IMR-90 (cell line): ENCODE results near the gene MUC5AC.

Source experiments
- MAFK ChIP-seq: IDR thresholded peaks from 2 replicates; pipeline ENCODE4 v1.6.1; 2012; ENCODE audit warnings: low read depth, low read length, improper control_type of control experiment
- POLR2A ChIP-seq: IDR thresholded peaks from 2 replicates; pipeline ENCODE4 v1.6.1; 2012; ENCODE audit warnings: mild to moderate bottlenecking, low read depth, low read length
- SMC3 ChIP-seq: fragments of 150-350 bp; IDR thresholded peaks from 2 replicates; pipeline ENCODE4 v1.6.1; 2016; ENCODE audit warnings: low read depth, mild to moderate bottlenecking, antibody characterized with exemption, low read length, moderate library complexity
- TF ChIP-seq, protein P1 (sequence below): conservative IDR thresholded peaks from 2 replicates; pipeline ENCODE4 v1.5.1; 2012; ENCODE audit warnings: mild to moderate bottlenecking, low read depth, low read length, improper control_type of control experiment
- TF ChIP-seq, protein P2 (sequence below): fragments of 150-350 bp; IDR thresholded peaks from 2 replicates; pipeline ENCODE4 v1.6.1; 2017; ENCODE audit warnings: mild to moderate bottlenecking, antibody characterized with exemption, low read length, low read depth

- TF ChIP-seq, protein P1, sequence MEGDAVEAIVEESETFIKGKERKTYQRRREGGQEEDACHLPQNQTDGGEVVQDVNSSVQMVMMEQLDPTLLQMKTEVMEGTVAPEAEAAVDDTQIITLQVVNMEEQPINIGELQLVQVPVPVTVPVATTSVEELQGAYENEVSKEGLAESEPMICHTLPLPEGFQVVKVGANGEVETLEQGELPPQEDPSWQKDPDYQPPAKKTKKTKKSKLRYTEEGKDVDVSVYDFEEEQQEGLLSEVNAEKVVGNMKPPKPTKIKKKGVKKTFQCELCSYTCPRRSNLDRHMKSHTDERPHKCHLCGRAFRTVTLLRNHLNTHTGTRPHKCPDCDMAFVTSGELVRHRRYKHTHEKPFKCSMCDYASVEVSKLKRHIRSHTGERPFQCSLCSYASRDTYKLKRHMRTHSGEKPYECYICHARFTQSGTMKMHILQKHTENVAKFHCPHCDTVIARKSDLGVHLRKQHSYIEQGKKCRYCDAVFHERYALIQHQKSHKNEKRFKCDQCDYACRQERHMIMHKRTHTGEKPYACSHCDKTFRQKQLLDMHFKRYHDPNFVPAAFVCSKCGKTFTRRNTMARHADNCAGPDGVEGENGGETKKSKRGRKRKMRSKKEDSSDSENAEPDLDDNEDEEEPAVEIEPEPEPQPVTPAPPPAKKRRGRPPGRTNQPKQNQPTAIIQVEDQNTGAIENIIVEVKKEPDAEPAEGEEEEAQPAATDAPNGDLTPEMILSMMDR = no peak
- TF ChIP-seq, protein P2, sequence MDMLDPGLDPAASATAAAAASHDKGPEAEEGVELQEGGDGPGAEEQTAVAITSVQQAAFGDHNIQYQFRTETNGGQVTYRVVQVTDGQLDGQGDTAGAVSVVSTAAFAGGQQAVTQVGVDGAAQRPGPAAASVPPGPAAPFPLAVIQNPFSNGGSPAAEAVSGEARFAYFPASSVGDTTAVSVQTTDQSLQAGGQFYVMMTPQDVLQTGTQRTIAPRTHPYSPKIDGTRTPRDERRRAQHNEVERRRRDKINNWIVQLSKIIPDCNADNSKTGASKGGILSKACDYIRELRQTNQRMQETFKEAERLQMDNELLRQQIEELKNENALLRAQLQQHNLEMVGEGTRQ = no peak
- TF ChIP-seq MAFK (no peak), POLR2A (no peak), SMC3 (no peak)
Observed at GRCh38 chr11:1167256-1167655, 9.5 kb downstream of the MUC5AC start.
